NCI-H460 (cell line): ENCODE measurements around the gene NR6A1. TPM values are rescaled to one million over a fixed set of nuclear protein-coding genes. Genes with fewer than 3 reads are reported as not detected.
"Not testable (repeated sequence)": the region's sequence is repeated elsewhere in the genome, so short reads cannot be mapped to it uniquely, and the experiment has no call there.

Experiments
- DNase-seq: peaks from one replicate; pipeline ENCODE4 v3.0.0-alpha.2; 2016; ENCODE audit warnings: low read depth; ENCODE audit errors: extremely low read depth
- total RNA-seq: library from RNA; depleted of rRNA; stranded (reverse); fragments of >200 nt; shearing (Covaris generic); gene quantifications from 2 replicates; pipeline ENCODE4 v1.2.3, GENCODE V29; 2014

Gene NR6A1
- total RNA-seq, 1 experiment from 2014 or later, result 0.89 TPM

- no peak for DNase-seq
Observed at GRCh38 chr9:124764774-124765438, 6.2 kb downstream of the NR6A1 start.

- no peak for DNase-seq
Observed at GRCh38 chr9:124762633-124763032, 8.5 kb downstream of the NR6A1 start.

GRCh38 chr9:124761710-124762109 is 9.4 kb downstream of the NR6A1 start:
- DNase-seq, result no peak

DNA sequence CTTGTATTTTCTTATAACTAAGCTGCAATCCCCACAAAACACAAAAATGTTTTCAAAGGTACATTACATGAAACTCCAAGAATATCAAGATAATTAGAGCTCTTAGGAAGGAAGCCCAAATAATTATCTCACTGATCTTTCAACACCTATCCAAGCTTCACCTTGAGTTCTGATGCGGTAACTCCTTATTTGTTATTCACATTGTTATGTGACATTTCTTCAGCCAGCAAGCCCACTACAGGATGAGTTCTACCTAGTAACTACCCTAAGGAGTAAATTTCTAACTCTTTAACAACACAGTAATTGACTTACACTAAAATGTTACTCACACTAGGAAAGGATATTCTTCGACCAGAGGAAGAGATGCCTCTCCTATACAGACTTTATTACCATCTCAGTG is 9.9 kb downstream of the NR6A1 start:
- DNase-seq, result no peak

DNA sequence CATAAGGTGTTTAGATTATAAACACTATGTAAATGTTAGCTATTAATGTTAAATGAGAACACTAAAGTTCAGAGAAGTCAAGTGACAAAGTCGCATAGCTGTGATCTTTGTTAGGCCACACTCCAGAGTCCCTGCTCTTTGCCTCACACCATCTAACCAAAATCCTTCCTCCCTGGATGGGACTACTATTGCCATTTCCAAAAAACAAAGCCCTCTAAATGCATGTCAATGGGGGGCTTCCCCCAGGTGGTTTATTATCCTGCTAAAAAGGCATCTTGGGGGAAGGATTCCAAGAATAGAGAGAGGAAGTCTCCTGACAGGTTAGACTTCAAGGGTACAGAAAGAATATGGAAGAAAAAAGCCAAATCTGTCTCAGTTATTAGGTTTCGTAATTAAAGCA is 10.4 kb downstream of the NR6A1 start:
- DNase-seq, result no peak

- no peak for DNase-seq
Observed at GRCh38 chr9:124759327-124759726, 11.8 kb downstream of the NR6A1 start.

GRCh38 chr9:124758691-124759090 is 12.4 kb downstream of the NR6A1 start:
- no peak for DNase-seq

DNA sequence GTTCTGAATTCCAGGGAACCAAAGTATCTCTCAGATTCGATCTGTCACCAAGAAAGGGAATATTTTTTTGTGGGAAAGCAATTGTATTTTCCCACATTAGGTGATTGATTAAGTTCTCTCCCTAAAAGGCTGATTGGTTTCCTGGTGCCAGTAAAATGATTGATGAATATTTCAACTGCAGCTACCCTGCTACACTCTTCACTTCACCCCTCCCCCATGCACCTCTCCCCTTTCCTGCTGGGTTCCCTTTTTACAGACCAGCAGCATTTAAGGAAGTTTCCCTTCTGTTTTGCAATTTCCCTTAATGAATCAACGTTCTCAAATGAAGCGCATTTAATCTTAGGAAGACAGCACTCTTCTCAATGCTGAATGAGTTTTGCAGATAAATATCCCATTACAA is 13.1 kb downstream of the NR6A1 start:
- DNase-seq, result no peak

GRCh38 chr9:124757616-124758015 is 13.5 kb downstream of the NR6A1 start:
- DNase-seq, result no peak

DNA sequence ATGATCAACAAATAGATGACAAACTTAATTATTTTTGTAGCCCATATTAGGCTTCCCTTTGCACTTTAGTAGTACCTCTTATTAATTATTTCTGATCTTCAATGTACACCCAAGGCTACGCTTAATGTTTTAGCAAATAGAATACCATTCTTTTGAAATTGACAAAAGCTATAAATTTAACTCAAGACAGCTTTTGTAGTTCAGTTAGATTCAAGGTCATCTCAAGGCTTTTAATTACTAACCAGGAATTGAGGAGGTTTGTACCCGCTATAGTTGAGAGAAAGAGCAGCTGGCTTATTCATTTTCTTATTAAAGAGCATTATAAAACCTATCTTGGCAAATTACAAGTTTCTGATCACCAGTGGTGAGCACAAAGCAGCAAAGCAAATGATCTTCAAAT is 15.1 kb downstream of the NR6A1 start:
- DNase-seq, result no peak

- DNase-seq, result no peak
Observed at GRCh38 chr9:124755061-124755460, 16.1 kb downstream of the NR6A1 start.

DNA sequence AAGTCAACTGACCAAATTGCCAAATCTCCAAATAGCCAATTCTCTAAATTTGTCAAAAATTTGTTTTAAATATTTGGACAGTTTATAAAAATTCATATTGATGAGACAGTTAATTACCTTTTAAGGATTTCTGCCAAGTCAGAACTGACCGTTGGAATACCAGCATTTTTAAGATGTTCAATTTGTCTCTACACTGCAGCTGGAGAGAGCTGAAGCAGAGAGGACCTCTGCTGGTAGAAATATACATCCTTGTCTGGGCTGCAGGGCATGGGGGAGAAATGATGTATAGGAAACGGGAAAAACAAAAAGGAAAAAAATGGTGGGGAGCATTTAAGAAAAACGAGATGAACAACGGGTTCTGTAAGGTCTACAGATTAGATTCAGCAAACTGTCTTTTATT is 16.8 kb downstream of the NR6A1 start:
- no peak for DNase-seq

- no peak for DNase-seq
Observed at GRCh38 chr9:124752967-124753366, 18.1 kb downstream of the NR6A1 start.

DNA sequence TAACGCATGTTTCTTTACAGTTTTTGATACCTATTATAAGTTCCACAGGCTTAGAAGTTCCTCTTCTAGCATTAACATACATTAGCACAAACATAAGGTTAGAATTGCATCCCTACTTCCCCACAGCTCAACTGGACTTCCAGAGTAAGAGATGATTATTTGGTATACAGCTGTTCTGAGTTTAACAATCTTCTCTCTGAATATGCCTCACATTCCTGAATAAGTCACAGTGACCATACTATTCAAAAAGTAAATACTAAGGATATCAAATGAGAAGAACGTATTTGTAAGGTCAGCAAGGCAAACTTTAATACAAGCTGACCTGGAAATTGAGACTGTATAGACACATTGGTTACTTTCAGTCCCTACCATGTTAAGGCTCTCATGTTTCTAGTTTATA is 21.3 kb downstream of the NR6A1 start:
- no peak for DNase-seq

GRCh38 chr9:124749284-124749683 is 21.8 kb downstream of the NR6A1 start:
- DNase-seq, result no peak

DNA sequence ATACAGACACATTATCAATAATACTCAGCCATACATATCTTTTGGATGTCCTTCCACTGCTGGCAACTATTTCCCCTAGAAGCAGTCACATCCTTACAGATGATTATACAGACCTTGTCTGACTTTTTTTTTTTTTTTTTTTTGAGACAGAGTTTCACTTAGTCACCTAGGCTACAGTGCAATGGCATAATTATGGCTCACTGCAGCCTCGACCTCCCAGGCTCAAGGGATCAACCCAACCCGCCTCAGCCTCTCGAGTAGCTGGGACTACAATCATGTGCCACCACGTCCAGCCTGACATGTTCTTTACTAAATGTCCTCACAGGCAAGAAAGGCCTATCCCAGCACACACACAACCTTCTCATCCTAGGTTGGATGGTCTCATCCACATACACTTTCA is 24.0 kb downstream of the NR6A1 start:
- no peak for DNase-seq

DNA sequence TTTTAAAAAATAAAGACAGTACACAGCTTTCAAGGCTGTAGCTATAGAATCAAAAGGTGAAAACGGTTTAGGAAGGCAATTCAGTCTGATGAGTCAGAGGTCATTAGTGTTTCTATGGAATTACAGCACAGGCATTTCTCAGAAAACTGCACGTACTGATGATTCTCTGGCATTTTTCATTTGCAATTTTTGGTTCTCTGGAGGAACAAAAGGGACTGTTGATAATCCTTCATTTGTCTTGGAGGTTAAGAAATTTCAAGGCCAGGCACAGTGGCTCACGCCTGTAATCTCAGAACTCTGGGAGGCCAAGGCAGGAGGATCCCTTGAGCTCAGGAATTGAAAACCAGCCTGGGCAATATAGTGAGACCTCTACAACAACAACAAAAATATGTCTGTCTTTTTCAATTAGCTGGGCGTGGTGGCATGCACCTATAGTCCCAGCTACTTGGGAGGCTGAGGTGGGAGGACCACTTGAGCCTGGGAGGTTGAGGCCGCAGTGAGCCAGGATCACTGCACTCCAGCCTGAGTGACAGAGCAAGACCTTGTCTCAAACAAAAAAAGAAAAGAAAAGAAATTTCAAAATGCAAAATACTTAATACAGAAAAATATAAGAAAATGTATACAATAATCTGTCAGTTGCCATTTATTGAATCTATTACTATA is 27.3 kb downstream of the NR6A1 start:
- DNase-seq, result no peak

DNA sequence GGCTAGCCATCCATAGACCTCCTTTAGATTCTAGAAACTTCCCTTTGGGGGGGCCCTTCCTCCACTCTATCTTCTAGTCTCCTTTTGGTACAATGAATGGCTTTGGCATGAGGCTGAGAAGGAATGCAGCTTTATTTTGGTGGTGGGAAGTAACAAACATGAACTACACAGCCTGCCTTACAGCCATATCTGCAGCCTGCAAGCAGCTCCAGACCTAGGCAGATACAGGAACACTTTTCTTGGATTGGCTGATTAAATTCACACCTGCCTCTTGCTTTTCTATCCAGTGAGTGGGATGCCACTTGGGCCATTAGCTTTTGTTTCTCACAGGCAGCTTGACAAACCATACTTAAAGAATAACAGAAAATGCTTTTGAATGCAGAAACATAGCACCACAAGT is 28.2 kb downstream of the NR6A1 start:
- DNase-seq, result no peak

DNA sequence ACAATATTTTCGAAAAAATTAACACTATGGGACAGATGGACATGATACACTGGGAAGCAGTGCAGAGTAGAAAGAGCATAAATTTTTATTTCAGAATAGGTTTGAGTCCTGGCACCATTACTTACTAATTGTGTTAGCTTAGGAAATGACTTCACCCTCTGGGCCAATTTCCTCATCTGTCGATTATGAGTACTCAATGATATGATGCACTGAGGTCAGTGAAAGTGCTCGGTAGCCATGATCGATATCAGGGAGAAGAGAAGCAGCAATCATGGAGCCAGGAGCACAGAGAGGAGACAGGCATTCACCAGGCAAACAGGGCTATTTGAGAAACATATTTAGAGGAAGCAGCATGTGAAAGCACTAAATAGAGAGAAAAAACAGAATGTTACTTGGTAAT is 29.4 kb downstream of the NR6A1 start:
- no peak for DNase-seq

DNA sequence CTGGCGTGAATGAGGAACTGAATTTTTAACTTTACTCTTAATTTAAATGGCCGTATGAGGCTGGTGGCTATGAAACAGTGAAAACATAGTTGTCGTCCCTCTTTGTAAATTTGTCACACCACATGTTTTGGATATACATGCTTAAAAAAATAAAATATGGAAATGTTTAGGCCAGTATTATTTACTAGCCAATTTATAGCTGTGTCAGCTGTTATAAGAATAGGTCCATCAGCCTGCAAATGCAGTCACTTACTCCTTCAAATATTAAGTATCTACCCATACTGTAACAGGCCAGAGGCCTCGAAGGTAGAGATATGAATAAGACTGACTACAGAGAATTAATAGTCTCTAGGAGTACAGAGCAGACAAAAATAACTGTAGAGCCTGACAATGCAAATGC is 30.0 kb downstream of the NR6A1 start:
- no peak for DNase-seq

DNA sequence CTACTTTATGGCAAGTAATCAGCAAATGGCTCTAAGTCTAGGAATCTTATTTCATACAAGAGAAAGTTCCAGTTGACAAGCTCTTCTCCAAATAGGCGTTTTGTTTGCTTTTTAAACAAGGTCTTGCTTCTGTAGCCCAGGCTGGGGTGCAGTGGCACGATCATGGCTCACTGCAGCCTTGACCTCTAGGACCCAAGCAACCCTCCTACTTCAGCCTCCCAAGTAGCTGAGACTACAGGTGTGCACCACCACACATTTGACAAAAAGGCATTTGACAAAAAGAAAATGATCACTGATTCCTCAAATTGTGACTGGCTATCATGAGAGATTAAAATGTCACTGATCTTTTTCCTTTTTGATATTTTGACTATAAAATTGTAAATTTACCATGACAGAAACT is 31.8 kb downstream of the NR6A1 start:
- DNase-seq, result no peak

DNA sequence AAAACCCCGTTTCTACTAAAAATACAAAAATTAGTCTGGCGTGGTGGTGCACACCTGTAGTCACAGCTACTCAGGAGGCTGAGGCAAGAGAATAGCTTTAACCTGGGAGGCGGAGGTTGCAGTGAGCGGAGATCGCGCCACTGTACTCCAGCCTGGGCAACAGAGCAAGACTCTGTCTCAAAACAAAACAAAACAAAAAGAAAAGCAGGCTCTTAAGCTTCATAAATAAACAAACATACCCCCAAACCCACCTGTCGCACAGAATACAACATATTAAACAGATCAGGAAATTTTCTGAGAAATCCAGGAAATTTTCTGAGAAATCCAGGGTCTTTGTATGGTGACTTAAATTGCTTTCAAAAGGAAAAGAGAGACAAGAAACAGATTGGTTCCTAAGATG is 33.0 kb downstream of the NR6A1 start:
- not testable (repeated sequence) for DNase-seq

- no peak for DNase-seq
Observed at GRCh38 chr9:124735121-124735520, 36.0 kb downstream of the NR6A1 start.
